ENCODE measurements around the gene STYXL1.
A peak's percentile ranks its signal among the peaks of the same experiment; 100 is the strongest.

Gene STYXL1

GRCh38 chr7:76074306-76074971 is 26.6 kb upstream of the STYXL1 start:
- Histone ChIP-seq H3K27ac (ENCODE audit: low read depth, low read length) (no peak overlapping the region), H3K27me3 (ENCODE audit: control insufficient read depth, insufficient read depth, low read length) (no peaks in the 10 kb centered on the region), H3K9ac (ENCODE audit: low read length) (no peak overlapping the region), H3K4me1 (ENCODE audit: control insufficient read depth, insufficient read depth, low read length) (peaks cover 7% of the 10 kb centered on the region), H3K36me3 (ENCODE audit: control insufficient read depth, insufficient read depth, low read length) (no peaks in the 10 kb centered on the region), H3K4me3 (ENCODE audit: low read length) (no peak overlapping the region)

DNA sequence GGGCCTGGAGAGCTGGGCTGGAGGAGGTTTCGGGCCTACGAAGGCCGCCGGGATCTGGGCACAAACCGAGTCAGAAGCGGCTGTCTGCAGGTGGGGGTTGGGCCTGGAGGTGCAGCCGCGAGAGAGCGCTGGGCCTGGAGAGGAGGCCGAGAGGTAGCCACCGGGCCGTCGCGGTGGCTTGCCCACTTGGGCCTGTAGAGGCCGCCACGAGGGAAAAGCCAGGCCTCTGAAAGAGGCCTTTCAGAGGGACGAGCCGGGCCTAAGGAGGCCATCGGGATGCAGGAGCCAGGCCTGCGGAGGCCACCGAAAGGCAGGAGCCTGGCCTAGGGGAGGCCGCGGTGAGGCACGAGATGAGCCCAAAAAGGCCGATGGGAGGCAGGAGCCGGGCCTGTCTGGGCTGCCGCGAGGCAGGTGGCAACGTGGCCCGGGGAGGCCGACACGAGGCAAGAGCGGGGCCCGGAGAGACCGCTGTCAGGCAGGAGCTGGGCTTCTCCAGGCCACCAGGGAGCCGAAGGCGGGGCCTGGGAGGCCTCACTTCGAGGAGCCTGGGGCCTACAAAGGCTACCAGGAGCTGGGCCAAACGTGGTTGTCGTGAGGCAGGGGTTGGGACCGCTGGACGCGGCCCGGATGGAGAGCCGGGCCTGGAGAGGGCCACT is 25.7 kb upstream of the STYXL1 start:
- H3K36me3 ChIP-seq (ENCODE audit: control insufficient read depth, insufficient read depth, low read length): no peaks in the 10 kb centered on the region
- no peaks in the 10 kb centered on the region for H3K27me3 ChIP-seq (ENCODE audit: control insufficient read depth, insufficient read depth, low read length)
- H3K4me1 ChIP-seq (ENCODE audit: control insufficient read depth, insufficient read depth, low read length): peaks cover 7% of the 10 kb centered on the region
- H3K27ac ChIP-seq (ENCODE audit: low read depth, low read length): no peak overlapping the region
- H3K9ac ChIP-seq (ENCODE audit: low read length): no peak overlapping the region
- H3K4me3 ChIP-seq (ENCODE audit: low read length): no peak overlapping the region

DNA sequence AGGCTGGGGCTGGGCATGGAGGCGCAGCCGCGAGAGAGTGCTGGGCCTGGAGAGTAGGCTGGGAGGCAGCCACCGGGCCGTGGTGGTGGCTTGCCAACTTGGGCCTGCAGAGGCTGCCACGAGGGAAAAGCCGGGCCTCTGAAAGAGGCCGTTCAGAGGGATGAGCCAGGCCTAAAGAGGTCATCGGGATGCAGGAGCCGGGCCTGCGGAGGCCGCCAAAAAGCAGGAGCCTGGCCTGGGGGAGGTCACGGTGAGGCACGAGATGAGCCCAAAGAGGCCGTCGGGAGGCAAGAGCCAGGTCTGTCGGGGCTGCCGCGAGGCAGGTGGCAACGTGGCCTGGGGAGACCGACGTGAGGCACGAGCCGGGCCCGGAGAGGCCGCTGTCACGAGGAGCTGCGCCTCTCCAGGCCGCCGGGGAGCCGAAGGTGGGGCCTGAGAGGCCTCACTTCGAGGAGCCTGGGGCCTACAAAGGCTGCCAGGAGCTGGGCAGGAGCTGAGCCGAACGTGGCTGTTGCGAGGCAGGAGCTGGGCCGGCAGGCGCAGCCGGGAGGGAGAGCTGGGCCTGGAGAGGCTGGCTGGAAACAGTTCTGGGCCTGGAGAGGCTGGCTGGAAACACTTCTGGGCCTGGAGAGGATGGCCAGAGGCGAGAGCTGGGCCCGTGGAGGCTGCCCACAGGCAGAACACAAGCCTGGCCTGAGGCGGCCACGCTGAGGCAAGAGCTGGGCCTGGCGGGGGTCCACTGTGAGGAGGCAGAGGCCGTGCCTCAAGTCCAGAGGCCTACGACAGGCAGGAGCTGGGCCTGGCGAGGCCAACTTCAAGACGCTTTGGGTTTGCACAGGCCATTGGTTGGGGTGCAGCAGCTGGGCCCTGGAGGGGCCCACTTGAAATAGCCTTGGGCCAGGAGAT is 24.7 kb upstream of the STYXL1 start:
- no peak overlapping the region for H3K27ac ChIP-seq (ENCODE audit: low read depth, low read length)

GRCh38 chr7:76071316-76072242 is 23.8 kb upstream of the STYXL1 start:
- peaks cover 7% of the 10 kb centered on the region for H3K4me1 ChIP-seq (ENCODE audit: control insufficient read depth, insufficient read depth, low read length)
- H3K27me3 ChIP-seq (ENCODE audit: control insufficient read depth, insufficient read depth, low read length): no peaks in the 10 kb centered on the region
- peak overlapping the region; percentile 95 for H3K27ac ChIP-seq (ENCODE audit: low read depth, low read length)
- H3K9ac ChIP-seq (ENCODE audit: low read length): no peak overlapping the region
- H3K36me3 ChIP-seq (ENCODE audit: control insufficient read depth, insufficient read depth, low read length): peaks cover 9% of the 10 kb centered on the region
- no peak overlapping the region for H3K4me3 ChIP-seq (ENCODE audit: low read length)

More for the DNA sequence above, 24.7 kb upstream of the STYXL1 start:
- Histone ChIP-seq H3K36me3 (ENCODE audit: control insufficient read depth, insufficient read depth, low read length) (peaks cover 2% of the 10 kb centered on the region), H3K4me1 (ENCODE audit: control insufficient read depth, insufficient read depth, low read length) (peaks cover 7% of the 10 kb centered on the region), H3K4me3 (ENCODE audit: low read length) (no peak overlapping the region), H3K9ac (ENCODE audit: low read length) (no peak overlapping the region), H3K27me3 (ENCODE audit: control insufficient read depth, insufficient read depth, low read length) (no peaks in the 10 kb centered on the region)

GRCh38 chr7:76069238-76069638 is 21.4 kb upstream of the STYXL1 start:
- Histone ChIP-seq H3K36me3 (ENCODE audit: control insufficient read depth, insufficient read depth, low read length) (peaks cover 32% of the 10 kb centered on the region), H3K4me3 (ENCODE audit: low read length) (no peak overlapping the region), H3K9ac (ENCODE audit: low read length) (no peak overlapping the region), H3K27ac (ENCODE audit: low read depth, low read length) (no peak overlapping the region), H3K4me1 (ENCODE audit: control insufficient read depth, insufficient read depth, low read length) (peaks cover 7% of the 10 kb centered on the region), H3K27me3 (ENCODE audit: control insufficient read depth, insufficient read depth, low read length) (no peaks in the 10 kb centered on the region)

DNA sequence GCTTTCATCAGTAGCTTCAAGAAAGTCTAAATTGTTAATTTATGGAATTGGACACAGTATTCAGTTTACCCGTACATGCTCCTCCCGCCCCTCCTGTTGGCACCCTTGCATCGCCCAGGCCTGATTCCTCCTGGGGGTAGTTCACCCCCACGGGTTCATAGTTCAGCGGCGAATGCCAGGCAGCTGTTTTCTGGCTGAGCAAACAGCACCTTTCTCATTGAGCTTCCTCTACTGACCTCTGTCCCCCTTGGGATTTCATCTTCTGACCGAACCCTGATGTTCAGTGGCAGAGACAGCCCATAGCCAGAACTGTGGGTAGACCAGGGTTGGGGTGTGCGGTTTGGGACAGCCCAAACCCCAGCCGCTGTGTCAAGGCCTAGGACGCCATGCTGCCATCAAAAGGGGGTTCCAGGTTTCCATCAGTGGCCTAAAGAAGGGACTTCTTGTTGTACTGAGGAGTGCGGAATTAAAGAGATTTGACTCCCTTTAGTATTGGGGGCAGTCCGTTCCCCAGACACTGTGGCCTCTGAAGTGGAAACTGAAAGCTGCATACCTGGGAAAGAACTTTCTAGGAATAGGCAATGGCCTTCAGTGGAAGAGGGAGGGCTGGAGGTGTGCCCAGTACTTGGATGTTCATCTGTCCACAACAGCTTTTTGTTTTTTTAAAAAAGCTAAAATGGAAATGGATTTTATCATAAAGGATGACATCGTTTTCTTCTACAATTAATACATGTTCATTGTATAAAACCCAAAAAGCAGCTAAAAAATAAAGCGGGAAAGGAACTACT is 19.1 kb upstream of the STYXL1 start:
- no peaks in the 10 kb centered on the region for H3K27me3 ChIP-seq (ENCODE audit: control insufficient read depth, insufficient read depth, low read length)
- H3K9ac ChIP-seq (ENCODE audit: low read length): no peak overlapping the region
- peaks cover 46% of the 10 kb centered on the region for H3K36me3 ChIP-seq (ENCODE audit: control insufficient read depth, insufficient read depth, low read length)
- H3K27ac ChIP-seq (ENCODE audit: low read depth, low read length): no peak overlapping the region
- H3K4me1 ChIP-seq (ENCODE audit: control insufficient read depth, insufficient read depth, low read length): peaks cover 7% of the 10 kb centered on the region
- no peak overlapping the region for H3K4me3 ChIP-seq (ENCODE audit: low read length)

GRCh38 chr7:76065016-76065612 is 17.3 kb upstream of the STYXL1 start:
- H3K4me1 ChIP-seq (ENCODE audit: control insufficient read depth, insufficient read depth, low read length): peaks cover 2% of the 10 kb centered on the region
- H3K27ac ChIP-seq (ENCODE audit: low read depth, low read length): no peak overlapping the region
- no peak overlapping the region for H3K9ac ChIP-seq (ENCODE audit: low read length)
- H3K36me3 ChIP-seq (ENCODE audit: control insufficient read depth, insufficient read depth, low read length): peaks cover 58% of the 10 kb centered on the region
- no peaks in the 10 kb centered on the region for H3K27me3 ChIP-seq (ENCODE audit: control insufficient read depth, insufficient read depth, low read length)
- no peak overlapping the region for H3K4me3 ChIP-seq (ENCODE audit: low read length)

- Histone ChIP-seq H3K27me3 (ENCODE audit: control insufficient read depth, insufficient read depth, low read length) (no peaks in the 10 kb centered on the region), H3K36me3 (ENCODE audit: control insufficient read depth, insufficient read depth, low read length) (peaks cover 64% of the 10 kb centered on the region), H3K9ac (ENCODE audit: low read length) (no peak overlapping the region), H3K27ac (ENCODE audit: low read depth, low read length) (no peak overlapping the region), H3K4me3 (ENCODE audit: low read length) (no peak overlapping the region), H3K4me1 (ENCODE audit: control insufficient read depth, insufficient read depth, low read length) (no peaks in the 10 kb centered on the region)
Measured at GRCh38 chr7:76064208-76064970, 16.6 kb upstream of the STYXL1 start.

- Histone ChIP-seq H3K27me3 (ENCODE audit: control insufficient read depth, insufficient read depth, low read length) (no peaks in the 10 kb centered on the region), H3K4me3 (ENCODE audit: low read length) (no peak overlapping the region), H3K36me3 (ENCODE audit: control insufficient read depth, insufficient read depth, low read length) (peaks cover 67% of the 10 kb centered on the region), H3K4me1 (ENCODE audit: control insufficient read depth, insufficient read depth, low read length) (no peaks in the 10 kb centered on the region), H3K27ac (ENCODE audit: low read depth, low read length) (no peak overlapping the region), H3K9ac (ENCODE audit: low read length) (no peak overlapping the region)
Measured at GRCh38 chr7:76063525-76063924, 15.7 kb upstream of the STYXL1 start.

- H3K4me1 ChIP-seq (ENCODE audit: control insufficient read depth, insufficient read depth, low read length): no peaks in the 10 kb centered on the region
- no peak overlapping the region for H3K9ac ChIP-seq (ENCODE audit: low read length)
- H3K4me3 ChIP-seq (ENCODE audit: low read length): no peak overlapping the region
- no peaks in the 10 kb centered on the region for H3K27me3 ChIP-seq (ENCODE audit: control insufficient read depth, insufficient read depth, low read length)
- H3K27ac ChIP-seq (ENCODE audit: low read depth, low read length): no peak overlapping the region
- peaks cover 70% of the 10 kb centered on the region for H3K36me3 ChIP-seq (ENCODE audit: control insufficient read depth, insufficient read depth, low read length)
Measured at GRCh38 chr7:76063114-76063513, 15.3 kb upstream of the STYXL1 start.
